KG1 (cell line): Measurements from ENCODE around the gene CTDP1.

Experiments
- DNase-seq: peaks from one replicate; lab custom pipeline; 2025; lab: John Stamatoyannopoulos, UW

Gene CTDP1

GRCh38 chr18:79643054-79643984, 36.3 kb upstream of the CTDP1 start:
- DNase-seq = no peak

- peak; percentile 33 for DNase-seq
These were observed 35.5 kb upstream of the CTDP1 start for GRCh38 chr18:79644006-79644665.

GRCh38 chr18:79644666-79645057, 34.9 kb upstream of the CTDP1 start:
- DNase-seq = no peak

GRCh38 chr18:79645291-79645983, 34.2 kb upstream of the CTDP1 start:
- no peak for DNase-seq

GRCh38 chr18:79647307-79647706, 32.3 kb upstream of the CTDP1 start:
- no peak for DNase-seq

GRCh38 chr18:79650959-79651358, 28.6 kb upstream of the CTDP1 start:
- no peak for DNase-seq

- DNase-seq = no peak
These were observed 22.1 kb upstream of the CTDP1 start for GRCh38 chr18:79657342-79657996.

GRCh38 chr18:79658366-79658765, 21.2 kb upstream of the CTDP1 start:
- DNase-seq = no peak

- no peak for DNase-seq
These were observed 19.9 kb upstream of the CTDP1 start for GRCh38 chr18:79659733-79660132.

- DNase-seq = no peak
These were observed 17.6 kb upstream of the CTDP1 start for GRCh38 chr18:79662034-79662433.

GRCh38 chr18:79662439-79662838, 17.2 kb upstream of the CTDP1 start:
- DNase-seq = no peak

- DNase-seq = no peak
These were observed 15.0 kb upstream of the CTDP1 start for GRCh38 chr18:79664525-79665125.

GRCh38 chr18:79668203-79668602, 11.4 kb upstream of the CTDP1 start:
- no peak for DNase-seq

- DNase-seq = no peak
These were observed 6.9 kb upstream of the CTDP1 start for GRCh38 chr18:79672490-79673276.

- no peak for DNase-seq
These were observed 2.4 kb upstream of the CTDP1 start for GRCh38 chr18:79677221-79677620.

GRCh38 chr18:79677840-79678239, 1.8 kb upstream of the CTDP1 start:
- DNase-seq = no peak

- DNase-seq = peak; percentile 95
These were observed 695 bp upstream of the CTDP1 start for GRCh38 chr18:79678665-79679551.

- DNase-seq = peak; percentile 31
These were observed 687 bp downstream of the CTDP1 start for GRCh38 chr18:79680100-79680879.

GRCh38 chr18:79680891-79681339, 1.3 kb downstream of the CTDP1 start:
- DNase-seq = no peak
